Liver (tissue), 9 donors: ENCODE results near the gene SHC1. TPM values are rescaled to one million over a fixed set of nuclear protein-coding genes. Genes with fewer than 3 reads are reported as not detected.

ENCODE experiments used
- DNase-seq: peaks from one replicate; pipeline ENCODE4 v3.0.0-alpha.2; 2017; ENCODE audit warnings: low spot score
- H3K27ac ChIP-seq, 2 donors: one replicate each; pipeline ENCODE4 v1.7.0; 2013; ENCODE audit warnings: inconsistent platforms in 2 of 2, low read length in 2 of 2, control low read depth in 1 of 2, low read depth in 1 of 2, mild to moderate bottlenecking in 1 of 2
- H3K27me3 ChIP-seq, 4 donors: one replicate each; pipeline versions ENCODE4 v1.6.1 to v1.7.0; 2013; ENCODE audit warnings: low read length in 3 of 4, inconsistent platforms in 1 of 4, mild to moderate bottlenecking in 1 of 4, moderate library complexity in 1 of 4; ENCODE audit not compliant: control insufficient read depth in 4 of 4, insufficient read depth in 4 of 4
- H3K36me3 ChIP-seq, 4 donors: one replicate each; pipeline versions ENCODE4 v1.6.1 to v1.7.0; 2013; ENCODE audit warnings: low read length in 3 of 4, mild to moderate bottlenecking in 3 of 4, low read depth in 1 of 4, moderate library complexity in 1 of 4; ENCODE audit not compliant: control insufficient read depth in 4 of 4, insufficient read depth in 3 of 4
- H3K4me1 ChIP-seq, 4 donors: one replicate each; pipeline versions ENCODE4 v1.6.1 to v1.7.0; 2013; ENCODE audit warnings: low read length in 3 of 4, mild to moderate bottlenecking in 3 of 4, moderate library complexity in 1 of 4; ENCODE audit not compliant: control insufficient read depth in 4 of 4, insufficient read depth in 4 of 4
- H3K4me3 ChIP-seq, 3 donors: one replicate each; pipeline versions ENCODE4 v1.6.1 to v1.7.0; 2013; ENCODE audit warnings: low read length in 3 of 3, control low read depth in 1 of 3, low read depth in 1 of 3, mild to moderate bottlenecking in 1 of 3
- H3K9ac ChIP-seq, 2 donors: one replicate each; pipeline ENCODE4 v1.7.0; 2013; ENCODE audit warnings: low read length in 2 of 2, mild to moderate bottlenecking in 2 of 2, moderate library complexity in 2 of 2, control low read depth in 1 of 2, low read depth in 1 of 2
- H3K9me3 ChIP-seq, 4 donors: one replicate each; pipeline versions ENCODE4 v1.6.1 to v1.7.0; 2013; ENCODE audit warnings: low read length in 3 of 4; ENCODE audit not compliant: control insufficient read depth in 4 of 4
- CTCF ChIP-seq: fragments of 150-350 bp; IDR thresholded peaks from 2 replicates; pipeline ENCODE4 v1.5.1; 2017; ENCODE audit warnings: improper control_type of control experiment, low read depth, low read length; ENCODE audit not compliant: missing input control
- EGR1 ChIP-seq, 2 donors: IDR thresholded peaks; 2 replicates each; pipeline ENCODE4 v1.6.1; 2016 to 2018; ENCODE audit warnings: antibody characterized with exemption in 2 of 2, low read depth in 2 of 2
- FOXA1 ChIP-seq: IDR thresholded peaks from 2 replicates; pipeline ENCODE4 v1.6.1; 2016; ENCODE audit warnings: antibody characterized with exemption
- FOXA2 ChIP-seq: IDR thresholded peaks from 2 replicates; pipeline ENCODE4 v1.6.1; 2016; ENCODE audit warnings: antibody characterized with exemption
- GABPA ChIP-seq, 2 donors: IDR thresholded peaks in 1 of 2; conservative IDR thresholded peaks in 1 of 2; 2 replicates each; pipeline ENCODE4 v1.6.1; 2016; ENCODE audit warnings: antibody characterized with exemption in 2 of 2, mild to moderate bottlenecking in 1 of 2, moderate library complexity in 1 of 2
- HNF4G ChIP-seq: IDR thresholded peaks from 2 replicates; pipeline ENCODE4 v1.6.1; 2016; ENCODE audit warnings: antibody characterized with exemption
- JUND ChIP-seq, 2 donors: IDR thresholded peaks; 2 replicates each; pipeline ENCODE4 v1.6.1; 2016; ENCODE audit warnings: antibody characterized with exemption in 2 of 2
- NR2F2 ChIP-seq: IDR thresholded peaks from 2 replicates; pipeline ENCODE4 v1.6.1; 2016; ENCODE audit warnings: antibody characterized with exemption
- REST ChIP-seq: IDR thresholded peaks from 2 replicates; pipeline ENCODE4 v1.6.1; 2016; ENCODE audit warnings: antibody characterized with exemption, mild to moderate bottlenecking
- RXRA ChIP-seq, 2 donors: IDR thresholded peaks; 2 replicates each; pipeline ENCODE4 v1.6.1; 2017 to 2018; ENCODE audit warnings: antibody characterized with exemption in 2 of 2, mild to moderate bottlenecking in 1 of 2
- SP1 ChIP-seq: IDR thresholded peaks from 2 replicates; pipeline ENCODE4 v1.6.1; 2018; ENCODE audit warnings: antibody characterized with exemption, mild to moderate bottlenecking
- TAF1 ChIP-seq: conservative IDR thresholded peaks from 2 replicates; pipeline ENCODE4 v1.6.1; 2016; ENCODE audit warnings: antibody characterized with exemption, mild to moderate bottlenecking
- YY1 ChIP-seq: IDR thresholded peaks from 2 replicates; pipeline ENCODE4 v1.6.1; 2016; ENCODE audit warnings: antibody characterized with exemption, mild to moderate bottlenecking
- ZBTB33 ChIP-seq: IDR thresholded peaks from 2 replicates; pipeline ENCODE4 v1.6.1; 2016; ENCODE audit warnings: antibody characterized with exemption
- WGBS: extraction: QIAGEN DNeasy Blood & Tissue Kit; methylation state at CpG from one replicate; pipeline ENCODE4 v1.1.7; 2013; 5-methylcytosine and 5-hydroxymethylcytosine counted together
- polyA plus RNA-seq, 2 donors: library from polyadenylated mRNA; stranded (reverse) in 1 of 2; unstranded in 1 of 2; fragments of 200-250 nt in 1 of 2; fragments of >200 nt in 1 of 2; fragmentation: Nextera tagmentation in 1 of 2; extraction: Ambion mirVana in 1 of 2; gene quantifications; one replicate each; pipeline versions ENCODE4 v1.2.1 to v1.2.3, GENCODE V29; 2013 to 2015
- total RNA-seq, 2 donors: library from RNA; depleted of rRNA; stranded (reverse); fragments of >200 nt; gene quantifications; one replicate each; pipeline ENCODE4 v1.2.3, GENCODE V29; 2014
- TF ChIP-seq, protein P1 (sequence below): IDR thresholded peaks from 2 replicates; pipeline ENCODE4 v1.6.1; 2016; ENCODE audit warnings: antibody characterized with exemption
- donor health status: healthy.
- donor health status: healthy.
- donor health status: healthy.
- donor health status: healthy.
- donor health status: healthy.

SHC1 gene
- total and polyA plus RNA-seq, 4 donors: 27.2 to 65.5 (median 58.0) TPM

GRCh38 chr1:155006601-155007101, 36.1 kb upstream of the SHC1 start:
- Histone ChIP-seq H3K4me3 (no peak overlapping the region), H3K9ac (peak overlapping the region in 1 of 2 donors; percentile 51), H3K4me1 (peaks cover 52 to 75% (median 67%) of the 10 kb centered on the region in 4 donors), H3K9me3 (no peaks in the 10 kb centered on the region), H3K27me3 (no peaks in the 10 kb centered on the region), H3K27ac (peak overlapping the region; percentile 87 to 99), H3K36me3 (no peaks in the 10 kb centered on the region)
- DNase-seq: no peak
- no peak for TF ChIP-seq NR2F2
- no peak for TF ChIP-seq FOXA1
- no peak for TF ChIP-seq EGR1 (IDR thresholded peaks at IDR 0.05; ENCODE audit: low read depth in 2 of 2)
- TF ChIP-seq JUND (IDR thresholded peaks at IDR 0.05): no peak
- no peak for TF ChIP-seq REST
- TF ChIP-seq HNF4G: no peak
- TF ChIP-seq RXRA (IDR thresholded peaks at IDR 0.05): no peak
- no peak for TF ChIP-seq ZBTB33
- no peak for TF ChIP-seq FOXA2
- TF ChIP-seq SP1: no peak
- no peak for TF ChIP-seq YY1
- TF ChIP-seq GABPA (IDR thresholded peaks at IDR 0.05 in 1 of 2, conservative IDR thresholded peaks at IDR 0.05 in 1 of 2): no peak
- TF ChIP-seq, protein P1, sequence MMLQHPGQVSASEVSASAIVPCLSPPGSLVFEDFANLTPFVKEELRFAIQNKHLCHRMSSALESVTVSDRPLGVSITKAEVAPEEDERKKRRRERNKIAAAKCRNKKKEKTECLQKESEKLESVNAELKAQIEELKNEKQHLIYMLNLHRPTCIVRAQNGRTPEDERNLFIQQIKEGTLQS: no peak
- TF ChIP-seq CTCF: no peak
- no peak for TF ChIP-seq TAF1
- WGBS: 56% methylated on average over 2 of the region's 2 CpGs
